Neural cell (in vitro differentiated cells): Measurements from ENCODE around the gene UGCG.

Experiments used
- CTCF ChIP-seq: fragments of 450-650 bp; IDR thresholded peaks from 2 replicates; pipeline ENCODE4 v1.5.1; 2014; ENCODE audit warnings: antibody characterized with exemption, mild to moderate bottlenecking, moderate library complexity; ENCODE audit not compliant: poor library complexity, severe bottlenecking
- POLR2AphosphoS5 ChIP-seq: IDR thresholded peaks from 2 replicates; pipeline ENCODE4 v1.6.1; 2012
- SMC3 ChIP-seq: fragments of 450-650 bp; conservative IDR thresholded peaks from 2 replicates; pipeline ENCODE4 v1.6.1; 2014; ENCODE audit warnings: antibody characterized with exemption, mild to moderate bottlenecking, moderate library complexity; ENCODE audit not compliant: poor library complexity
- TAF1 ChIP-seq: IDR thresholded peaks from 2 replicates; pipeline ENCODE4 v1.6.1; 2012; ENCODE audit warnings: low read depth

- TF ChIP-seq CTCF (no peak), POLR2AphosphoS5 (no peak), SMC3 (no peak), TAF1 (no peak)
Measured at GRCh38 chr9:111890334-111890733, 6.3 kb upstream of the UGCG start.
